Neural crest cell (in vitro differentiated cells): ENCODE results near the gene RABGAP1L. TPM values are rescaled to one million over a fixed set of nuclear protein-coding genes. Genes with fewer than 3 reads are reported as not detected.

Experiments used
- DNase-seq: peaks from one replicate; pipeline ENCODE4 v3.0.0; 2021; ENCODE audit warnings: low read depth, mixed read lengths, low spot score
- H3K27ac Mint-ChIP-seq: one replicate; pipeline ENCODE4 v1.8.0; 2021; ENCODE audit warnings: mild to moderate bottlenecking, mixed read lengths; ENCODE audit not compliant: unreplicated experiment
- H3K27me3 Mint-ChIP-seq: 2 replicates; pipeline ENCODE4 v1.8.0; 2021; ENCODE audit warnings: low read depth, mild to moderate bottlenecking, mixed read lengths
- H3K36me3 Mint-ChIP-seq: 2 replicates; pipeline ENCODE4 v1.8.0; 2021; ENCODE audit warnings: low read depth, mild to moderate bottlenecking, mixed read lengths
- H3K4me1 Mint-ChIP-seq: 2 replicates; pipeline ENCODE4 v1.8.0; 2021; ENCODE audit warnings: mixed read lengths
- H3K4me3 Mint-ChIP-seq: one replicate; pipeline ENCODE4 v1.8.0; 2021; ENCODE audit warnings: mild to moderate bottlenecking, mixed read lengths
- H3K9me3 Mint-ChIP-seq: 2 replicates; pipeline ENCODE4 v1.8.0; 2021; ENCODE audit warnings: mixed read lengths
- CTCF ChIP-seq: fragments of 200-600 bp; sonication (generic); conservative IDR thresholded peaks from 2 replicates; pipeline ENCODE4 v1.5.0; 2021; ENCODE audit warnings: antibody characterized with exemption, mild to moderate bottlenecking
- total RNA-seq: library from RNA; stranded (reverse); gene quantifications from 2 replicates; pipeline ENCODE4 v1.2.1, GENCODE V29; 2021

Gene RABGAP1L
- total RNA-seq, 1 donor from 2014 or later = 25.6 TPM

DNA sequence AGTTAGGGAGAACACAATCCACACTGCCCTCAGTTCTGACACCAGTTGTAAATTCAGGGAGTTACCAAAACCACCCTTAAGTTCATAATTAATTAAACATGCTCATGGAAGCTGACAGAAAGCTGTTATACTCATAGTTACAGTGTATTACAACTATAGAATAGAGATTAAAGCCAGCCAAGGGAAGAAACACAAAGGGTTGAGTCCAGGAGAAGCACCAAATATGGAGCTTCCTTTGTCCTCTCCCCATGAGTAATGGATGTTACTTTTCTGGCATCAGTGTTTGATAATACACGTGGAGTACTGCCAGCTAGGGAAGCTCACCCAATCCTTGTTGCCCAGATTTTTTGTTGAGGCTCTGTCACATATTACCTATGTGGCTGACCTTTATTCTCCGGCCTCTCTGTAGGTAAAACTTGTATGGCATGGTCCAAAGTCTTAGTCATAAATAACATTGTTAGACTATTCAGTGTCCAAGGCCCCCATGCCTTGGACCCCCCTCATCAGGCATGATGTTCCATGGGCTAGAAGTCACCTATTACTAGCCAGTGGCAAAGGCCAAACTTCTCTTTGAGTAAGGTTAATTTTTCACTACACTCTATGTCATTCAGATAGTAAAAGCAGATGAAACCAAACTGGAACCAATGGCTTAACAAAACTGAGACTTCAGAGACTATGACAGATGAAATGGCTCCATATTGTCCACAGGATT lies 464.2 kb downstream of the RABGAP1L start:
- H3K4me3 Mint-ChIP-seq = no peak overlapping the region
- peaks cover 13% of the 10 kb centered on the region for H3K4me1 Mint-ChIP-seq
- no peak for DNase-seq
- no peak overlapping the region for H3K27ac Mint-ChIP-seq
- H3K36me3 Mint-ChIP-seq = peaks cover 15% of the 10 kb centered on the region
- no peaks in the 10 kb centered on the region for H3K27me3 Mint-ChIP-seq
- H3K9me3 Mint-ChIP-seq = peaks cover 12% of the 10 kb centered on the region
- no peak for TF ChIP-seq CTCF

- Mint-ChIP-seq H3K4me3 (no peak overlapping the region), H3K4me1 (peaks cover 13% of the 10 kb centered on the region), H3K9me3 (no peaks in the 10 kb centered on the region), H3K36me3 (peaks cover 3% of the 10 kb centered on the region), H3K27me3 (no peaks in the 10 kb centered on the region), H3K27ac (no peak overlapping the region)
- no peak for TF ChIP-seq CTCF
- DNase-seq = no peak
These were observed 467.0 kb downstream of the RABGAP1L start for GRCh38 chr1:174626031-174627025.

- Mint-ChIP-seq H3K4me3 (no peak overlapping the region), H3K36me3 (peaks cover 8% of the 10 kb centered on the region), H3K4me1 (no peaks in the 10 kb centered on the region), H3K27ac (no peak overlapping the region), H3K9me3 (no peaks in the 10 kb centered on the region), H3K27me3 (no peaks in the 10 kb centered on the region)
- no peak for DNase-seq
- TF ChIP-seq CTCF = no peak
These were observed 478.2 kb downstream of the RABGAP1L start for GRCh38 chr1:174637487-174637886.

- H3K36me3 Mint-ChIP-seq = peaks cover 5% of the 10 kb centered on the region
- H3K9me3 Mint-ChIP-seq = no peaks in the 10 kb centered on the region
- H3K27me3 Mint-ChIP-seq = no peaks in the 10 kb centered on the region
These were observed 480.1 kb downstream of the RABGAP1L start for GRCh38 chr1:174639461-174639860.

More at GRCh38 chr1:174639461-174639860, 480.1 kb downstream of the RABGAP1L start:
- no peak overlapping the region for H3K4me3 Mint-ChIP-seq
- H3K27ac Mint-ChIP-seq = no peak overlapping the region
- no peak for TF ChIP-seq CTCF
- DNase-seq = no peak
- H3K4me1 Mint-ChIP-seq = no peaks in the 10 kb centered on the region
